HEK293 (cell line): Measurements from ENCODE around the gene ILF3.

Experiments
- ATF2 ChIP-seq: fragments of 450-650 bp; formaldehyde crosslinking; IDR thresholded peaks from 2 replicates; pipeline ENCODE4 v1.5.1; 2016; ENCODE audit warnings: missing biosample characterization, missing genetic modification characterization, low read depth
- CTCF ChIP-seq: fragments of 450-650 bp; formaldehyde crosslinking; IDR thresholded peaks from 2 replicates; pipeline ENCODE4 v1.5.1; 2016; ENCODE audit warnings: missing biosample characterization, missing genetic modification characterization
- IKZF3 ChIP-seq: fragments of 450-650 bp; IDR thresholded peaks from 2 replicates; pipeline ENCODE4 v1.5.0; 2018; ENCODE audit warnings: missing biosample characterization, mild to moderate bottlenecking, missing genetic modification characterization, moderate library complexity
- OSR2 ChIP-seq: fragments of 450-650 bp; formaldehyde crosslinking; IDR thresholded peaks from 2 replicates; pipeline ENCODE4 v1.5.1; 2016; ENCODE audit warnings: missing biosample characterization, missing genetic modification characterization
- SP7 ChIP-seq: fragments of 450-650 bp; formaldehyde crosslinking; IDR thresholded peaks from 2 replicates; pipeline ENCODE4 v1.5.1; 2016; ENCODE audit warnings: missing biosample characterization, missing genetic modification characterization
- YY1 ChIP-seq: fragments of 450-650 bp; formaldehyde crosslinking; IDR thresholded peaks from 2 replicates; pipeline ENCODE4 v1.5.1; 2018; ENCODE audit warnings: missing biosample characterization, missing genetic modification characterization
- ZEB2 ChIP-seq: fragments of 450-650 bp; formaldehyde crosslinking; IDR thresholded peaks from 2 replicates; pipeline ENCODE4 v1.5.1; 2016; ENCODE audit warnings: missing biosample characterization, missing genetic modification characterization
- ZNF223 ChIP-seq: fragments of 450-650 bp; formaldehyde crosslinking; IDR thresholded peaks from 2 replicates; pipeline ENCODE4 v1.5.1; 2016; ENCODE audit warnings: missing biosample characterization, missing genetic modification characterization
- ZNF530 ChIP-seq: fragments of 450-650 bp; formaldehyde crosslinking; IDR thresholded peaks from 2 replicates; pipeline ENCODE4 v1.5.1; 2016; ENCODE audit warnings: low read depth, missing biosample characterization, missing genetic modification characterization
- ZNF626 ChIP-seq: fragments of 450-650 bp; sonication (Bioruptor Pico); formaldehyde crosslinking; IDR thresholded peaks from 2 replicates; pipeline ENCODE4 v1.5.1; 2018; ENCODE audit warnings: missing biosample characterization, missing genetic modification characterization, inconsistent platforms
- TF ChIP-seq, protein P1 (sequence below): fragments of 450-650 bp; formaldehyde crosslinking; optimal IDR thresholded peaks from 2 replicates; pipeline ENCODE3; 2016; ENCODE audit warnings: missing biosample characterization, mild to moderate bottlenecking, missing genetic modification characterization
- TF ChIP-seq, protein P2 (sequence below): fragments of 450-650 bp; formaldehyde crosslinking; IDR thresholded peaks from 2 replicates; pipeline ENCODE4 v1.5.1; 2016; ENCODE audit warnings: missing biosample characterization, missing genetic modification characterization
- TF ChIP-seq, protein P3 (sequence below): sonication (generic); formaldehyde crosslinking; IDR thresholded peaks from 2 replicates; pipeline ENCODE4 v1.8.1; 2022; ENCODE audit warnings: mild to moderate bottlenecking, moderate library complexity, missing genetic modification reagents

- TF ChIP-seq, protein P1, sequence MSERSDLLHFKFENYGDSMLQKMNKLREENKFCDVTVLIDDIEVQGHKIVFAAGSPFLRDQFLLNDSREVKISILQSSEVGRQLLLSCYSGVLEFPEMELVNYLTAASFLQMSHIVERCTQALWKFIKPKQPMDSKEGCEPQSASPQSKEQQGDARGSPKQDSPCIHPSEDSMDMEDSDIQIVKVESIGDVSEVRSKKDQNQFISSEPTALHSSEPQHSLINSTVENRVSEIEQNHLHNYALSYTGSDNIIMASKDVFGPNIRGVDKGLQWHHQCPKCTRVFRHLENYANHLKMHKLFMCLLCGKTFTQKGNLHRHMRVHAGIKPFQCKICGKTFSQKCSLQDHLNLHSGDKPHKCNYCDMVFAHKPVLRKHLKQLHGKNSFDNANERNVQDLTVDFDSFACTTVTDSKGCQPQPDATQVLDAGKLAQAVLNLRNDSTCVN (tag by site-specific recombination), result peak; percentile 67
- TF ChIP-seq YY1 (tag by site-specific recombination) (no peak), CTCF (tag by site-specific recombination) (peak; percentile 52; the same call in 1 of the 2 replicates), ZNF223 (tag by site-specific recombination) (no peak), ZNF530 (tag by site-specific recombination) (no peak), ATF2 (tag by site-specific recombination) (no peak), ZNF626 (tag by site-specific recombination) (no peak), SP7 (tag by site-specific recombination) (peak; percentile 71; the same call in 1 of the 2 replicates), ZEB2 (tag by site-specific recombination) (peak; percentile 63; the same call in 1 of the 2 replicates), IKZF3 (tag by site-specific recombination) (peak; percentile 84), OSR2 (tag by site-specific recombination) (peak; percentile 97)
- TF ChIP-seq, protein P2, sequence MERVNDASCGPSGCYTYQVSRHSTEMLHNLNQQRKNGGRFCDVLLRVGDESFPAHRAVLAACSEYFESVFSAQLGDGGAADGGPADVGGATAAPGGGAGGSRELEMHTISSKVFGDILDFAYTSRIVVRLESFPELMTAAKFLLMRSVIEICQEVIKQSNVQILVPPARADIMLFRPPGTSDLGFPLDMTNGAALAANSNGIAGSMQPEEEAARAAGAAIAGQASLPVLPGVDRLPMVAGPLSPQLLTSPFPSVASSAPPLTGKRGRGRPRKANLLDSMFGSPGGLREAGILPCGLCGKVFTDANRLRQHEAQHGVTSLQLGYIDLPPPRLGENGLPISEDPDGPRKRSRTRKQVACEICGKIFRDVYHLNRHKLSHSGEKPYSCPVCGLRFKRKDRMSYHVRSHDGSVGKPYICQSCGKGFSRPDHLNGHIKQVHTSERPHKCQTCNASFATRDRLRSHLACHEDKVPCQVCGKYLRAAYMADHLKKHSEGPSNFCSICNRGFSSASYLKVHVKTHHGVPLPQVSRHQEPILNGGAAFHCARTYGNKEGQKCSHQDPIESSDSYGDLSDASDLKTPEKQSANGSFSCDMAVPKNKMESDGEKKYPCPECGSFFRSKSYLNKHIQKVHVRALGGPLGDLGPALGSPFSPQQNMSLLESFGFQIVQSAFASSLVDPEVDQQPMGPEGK, result no peak; the same call in 1 of the 2 replicates
- TF ChIP-seq, protein P3, sequence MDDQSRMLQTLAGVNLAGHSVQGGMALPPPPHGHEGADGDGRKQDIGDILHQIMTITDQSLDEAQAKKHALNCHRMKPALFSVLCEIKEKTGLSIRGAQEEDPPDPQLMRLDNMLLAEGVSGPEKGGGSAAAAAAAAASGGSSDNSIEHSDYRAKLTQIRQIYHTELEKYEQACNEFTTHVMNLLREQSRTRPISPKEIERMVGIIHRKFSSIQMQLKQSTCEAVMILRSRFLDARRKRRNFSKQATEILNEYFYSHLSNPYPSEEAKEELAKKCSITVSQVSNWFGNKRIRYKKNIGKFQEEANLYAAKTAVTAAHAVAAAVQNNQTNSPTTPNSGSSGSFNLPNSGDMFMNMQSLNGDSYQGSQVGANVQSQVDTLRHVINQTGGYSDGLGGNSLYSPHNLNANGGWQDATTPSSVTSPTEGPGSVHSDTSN, result peak; percentile 80; the same call in 1 of the 2 replicates
These were observed 41.6 kb downstream of the ILF3 start for GRCh38 chr19:10695401-10696398.
